GM10847 (cell line): ENCODE measurements around the gene DEFB124.

Experiments used
- POLR2A ChIP-seq: IDR thresholded peaks from 2 replicates; pipeline ENCODE4 v1.6.1; 2011; ENCODE audit not compliant: insufficient read length; ENCODE audit errors: extremely low read depth

DEFB124 gene

DNA sequence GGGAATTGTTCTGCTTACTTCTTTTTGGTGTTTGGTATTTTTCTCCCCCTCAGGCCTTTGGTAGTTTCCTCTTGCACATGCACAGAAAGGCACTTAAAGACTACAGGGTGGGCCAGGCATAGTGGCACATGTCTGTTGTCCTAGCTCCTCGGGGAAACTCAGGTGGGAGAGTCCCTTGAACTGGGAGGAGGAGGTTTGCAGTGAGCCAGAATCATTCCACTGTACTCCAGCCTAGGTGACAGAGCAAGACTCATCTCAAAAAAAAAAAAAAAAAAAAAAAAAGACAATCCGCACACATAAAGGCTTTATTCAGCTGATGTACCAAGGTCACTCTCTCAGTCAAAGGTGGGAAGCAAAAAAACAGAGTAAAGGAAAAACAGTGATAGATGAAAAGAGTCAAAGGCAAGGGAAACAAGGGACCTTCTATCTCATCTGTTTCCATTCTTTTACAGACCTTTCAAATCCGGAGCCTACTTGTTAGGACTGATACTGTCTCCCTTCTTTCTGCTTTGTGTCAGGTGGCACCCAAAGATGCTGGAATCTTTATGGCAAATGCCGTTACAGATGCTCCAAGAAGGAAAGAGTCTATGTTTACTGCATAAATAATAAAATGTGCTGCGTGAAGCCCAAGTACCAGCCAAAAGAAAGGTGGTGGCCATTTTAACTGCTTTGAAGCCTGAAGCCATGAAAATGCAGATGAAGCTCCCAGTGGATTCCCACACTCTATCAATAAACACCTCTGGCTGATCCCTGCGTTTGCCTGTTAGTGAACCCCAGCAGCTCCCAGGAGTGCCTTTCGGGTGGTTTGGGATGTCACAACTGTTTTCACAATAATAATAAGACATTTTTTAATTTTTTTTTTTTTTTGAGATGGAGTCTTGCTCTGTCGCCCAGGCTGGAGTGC lies 25.2 kb downstream of the DEFB124 start:
- no peak for TF ChIP-seq POLR2A

DNA sequence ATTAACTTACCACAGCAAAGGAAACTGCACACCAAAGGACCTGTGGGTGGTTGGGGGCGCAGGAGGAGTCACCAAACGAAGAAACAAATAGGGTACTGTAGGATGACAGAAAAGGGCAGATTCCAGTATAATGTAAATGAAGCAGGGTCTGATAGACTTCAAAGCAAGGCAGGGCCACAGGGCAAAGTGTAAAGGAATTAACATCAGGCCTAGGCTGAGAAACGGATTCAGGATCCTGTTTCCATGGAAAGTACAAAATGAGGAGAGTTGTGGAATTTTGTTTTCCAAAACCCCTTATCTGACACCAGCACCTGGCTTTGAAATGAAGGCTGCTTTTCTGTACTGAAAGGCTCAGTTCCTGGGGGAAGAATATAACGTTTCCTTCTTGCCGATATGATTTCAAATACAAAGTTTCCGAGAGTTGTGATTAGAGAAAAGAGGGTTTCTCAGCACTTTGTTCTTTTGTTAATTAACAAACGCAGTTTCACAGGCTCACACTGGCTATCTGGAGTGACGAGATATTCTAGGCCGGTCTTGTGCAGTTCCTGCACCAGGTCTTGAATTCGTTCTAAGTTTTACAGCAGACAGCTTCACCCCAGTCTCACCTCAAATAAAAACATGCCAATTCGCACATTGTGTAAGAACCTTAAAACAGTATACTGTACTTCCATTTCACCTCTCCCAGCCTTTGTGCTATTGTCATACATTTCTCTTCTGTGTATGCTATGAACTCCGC lies 28.7 kb downstream of the DEFB124 start:
- TF ChIP-seq POLR2A: no peak

DNA sequence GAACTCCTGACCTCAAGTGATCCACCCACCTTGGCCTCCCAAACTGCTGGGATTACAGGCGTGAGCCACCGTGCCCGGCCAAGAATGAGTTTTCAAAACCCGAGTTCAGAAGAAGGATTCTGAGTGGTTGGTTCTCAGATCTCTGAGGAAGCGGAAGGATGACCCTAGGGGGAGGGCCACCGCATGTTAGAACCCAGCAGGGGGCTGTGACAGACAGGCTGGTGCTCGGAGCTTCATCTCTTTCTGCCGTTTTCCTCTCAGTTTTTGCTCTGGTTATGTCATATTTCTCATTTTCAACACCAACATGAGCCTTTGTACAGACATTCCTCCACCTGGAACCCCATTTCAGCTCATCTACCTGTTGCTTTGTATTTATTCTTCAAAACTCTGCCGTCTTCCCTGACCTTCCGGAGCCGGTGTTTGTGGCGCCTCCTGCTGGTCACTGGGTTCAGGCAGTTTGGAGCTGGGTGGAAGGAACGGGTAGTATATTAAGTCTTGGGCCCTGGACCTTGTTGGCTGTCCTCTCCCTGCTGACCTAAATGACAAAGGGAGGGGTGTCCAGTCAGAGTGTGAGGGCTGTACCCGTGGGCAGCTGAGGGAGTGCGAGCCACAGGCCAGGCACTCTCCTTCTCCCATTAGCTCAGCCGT lies 34.8 kb downstream of the DEFB124 start, which contains the start of gene DEFB123:
TSS of gene DEFB123 (plus strand) at position 621 of the 648 bp plus-strand sequence. CDS start 67 bp downstream, outside the sequence.
- TF ChIP-seq POLR2A: no peak

DNA sequence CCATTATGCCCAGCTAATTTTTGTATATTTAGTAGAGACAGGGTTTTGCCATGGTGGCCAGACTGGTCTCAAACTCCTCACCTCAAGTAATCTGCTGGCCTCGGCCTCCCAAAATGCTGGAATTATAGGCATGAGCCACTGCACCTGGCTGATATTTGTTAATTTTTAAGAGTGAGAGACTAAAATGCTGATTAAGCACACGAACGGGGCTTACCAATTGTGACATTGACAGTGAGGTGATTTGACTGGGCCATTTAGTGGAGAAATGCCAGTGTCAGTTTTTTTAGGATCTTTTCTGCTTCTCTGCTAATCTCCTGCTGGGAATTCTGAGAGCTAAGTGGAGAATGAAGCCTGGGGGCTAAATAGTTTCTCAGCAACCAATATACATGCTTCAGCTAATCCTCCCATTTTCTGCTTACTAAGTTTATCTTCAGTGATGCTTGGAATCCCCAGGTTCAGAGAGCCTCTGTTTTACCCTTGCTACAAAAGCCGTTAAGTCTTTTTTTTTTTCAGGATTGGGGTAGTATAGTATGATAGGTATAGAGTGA lies 44.3 kb downstream of the DEFB124 start:
- no peak for TF ChIP-seq POLR2A

DNA sequence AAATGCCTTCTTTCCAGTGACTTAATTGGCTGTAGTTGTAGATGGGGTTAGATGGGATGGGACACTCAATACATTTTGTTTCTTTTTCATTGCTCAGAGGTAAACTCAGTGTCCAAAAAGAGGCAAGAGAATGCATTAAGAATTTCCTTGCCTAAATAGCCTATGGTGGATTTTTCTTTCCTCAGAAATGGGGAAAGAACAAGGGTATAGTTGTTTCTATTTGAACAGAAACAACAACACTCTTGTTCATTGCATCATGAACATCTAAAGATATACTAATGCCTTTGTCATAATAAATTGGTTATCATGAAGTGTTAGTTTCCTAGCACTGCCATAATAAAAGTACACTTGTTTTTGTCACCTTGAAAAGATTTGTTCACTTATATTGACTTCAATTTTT lies 49.1 kb downstream of the DEFB124 start:
- no peak for TF ChIP-seq POLR2A

DNA sequence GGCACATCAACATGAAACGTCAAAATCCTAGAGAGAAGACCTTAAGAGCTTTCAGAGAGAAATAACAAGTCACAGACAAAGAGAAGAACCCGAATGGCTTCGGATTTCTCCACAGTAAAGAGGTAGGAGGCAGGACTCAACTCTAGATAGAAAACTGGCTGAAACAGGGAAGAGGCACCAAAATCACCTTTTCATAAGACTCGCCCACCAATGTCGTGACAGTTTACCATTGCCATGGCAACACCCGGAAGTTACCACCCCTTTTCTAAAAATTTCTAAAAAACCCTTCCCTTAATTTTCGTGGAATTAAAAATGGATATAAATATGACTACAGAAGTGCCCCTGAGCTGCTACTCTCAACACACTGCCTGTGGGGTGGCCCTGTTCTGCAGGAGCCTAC lies 56.6 kb downstream of the DEFB124 start:
- no peak for TF ChIP-seq POLR2A

DNA sequence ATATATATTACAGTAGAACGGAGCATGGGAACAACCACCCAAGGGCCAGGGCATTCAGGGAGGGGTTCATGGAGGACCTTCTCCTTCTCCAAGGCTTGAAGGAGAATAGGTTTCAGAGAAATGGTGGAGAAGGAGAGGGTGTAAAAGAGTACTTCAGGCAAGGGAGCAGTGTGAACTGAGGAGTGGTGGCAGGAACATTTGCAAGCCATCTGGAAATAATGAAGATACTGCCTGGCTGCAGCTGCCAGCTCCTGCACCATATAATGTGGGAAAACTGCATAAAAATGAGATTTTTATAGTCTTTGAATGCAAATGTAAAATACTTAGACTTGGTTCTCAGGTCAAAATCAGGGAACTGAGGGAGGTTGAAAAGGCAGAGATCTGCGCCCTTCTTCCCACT lies 59.3 kb downstream of the DEFB124 start:
- TF ChIP-seq POLR2A: no peak
